ENCODE data around the gene NUP160.

DNA sequence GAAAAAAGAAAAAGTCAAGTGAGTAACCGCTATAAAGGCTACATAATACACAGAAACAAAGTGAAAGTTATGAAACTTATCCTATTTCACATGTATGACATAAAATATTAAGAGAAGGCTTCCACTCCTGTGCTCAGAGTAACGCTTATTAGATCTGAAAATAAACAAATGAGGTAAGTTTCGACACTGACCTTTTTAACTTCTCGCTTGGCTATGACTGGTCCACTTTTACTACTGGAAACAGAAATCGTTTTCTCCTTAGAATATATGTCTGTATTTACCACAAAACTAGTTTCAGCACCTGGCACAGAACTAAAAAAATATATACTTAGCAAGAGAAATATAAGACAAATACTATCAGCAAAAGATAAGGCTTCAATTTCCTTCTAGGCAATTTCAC lies 97.4 kb downstream of the NUP160 start:
- TF ChIP-seq, protein P1, sequence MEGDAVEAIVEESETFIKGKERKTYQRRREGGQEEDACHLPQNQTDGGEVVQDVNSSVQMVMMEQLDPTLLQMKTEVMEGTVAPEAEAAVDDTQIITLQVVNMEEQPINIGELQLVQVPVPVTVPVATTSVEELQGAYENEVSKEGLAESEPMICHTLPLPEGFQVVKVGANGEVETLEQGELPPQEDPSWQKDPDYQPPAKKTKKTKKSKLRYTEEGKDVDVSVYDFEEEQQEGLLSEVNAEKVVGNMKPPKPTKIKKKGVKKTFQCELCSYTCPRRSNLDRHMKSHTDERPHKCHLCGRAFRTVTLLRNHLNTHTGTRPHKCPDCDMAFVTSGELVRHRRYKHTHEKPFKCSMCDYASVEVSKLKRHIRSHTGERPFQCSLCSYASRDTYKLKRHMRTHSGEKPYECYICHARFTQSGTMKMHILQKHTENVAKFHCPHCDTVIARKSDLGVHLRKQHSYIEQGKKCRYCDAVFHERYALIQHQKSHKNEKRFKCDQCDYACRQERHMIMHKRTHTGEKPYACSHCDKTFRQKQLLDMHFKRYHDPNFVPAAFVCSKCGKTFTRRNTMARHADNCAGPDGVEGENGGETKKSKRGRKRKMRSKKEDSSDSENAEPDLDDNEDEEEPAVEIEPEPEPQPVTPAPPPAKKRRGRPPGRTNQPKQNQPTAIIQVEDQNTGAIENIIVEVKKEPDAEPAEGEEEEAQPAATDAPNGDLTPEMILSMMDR (IDR thresholded peaks at IDR 0.05), result no peak
- no peak for TF ChIP-seq EZH2 (IDR thresholded peaks at IDR 0.05)
- TF ChIP-seq EZH2phosphoT487 (IDR thresholded peaks at IDR 0.05), result no peak
